Measurements from ENCODE around the gene TCP10L.
"Not testable (repeated sequence)": the region's sequence is repeated elsewhere in the genome, so short reads cannot be mapped to it uniquely, and the experiment has no call there.

Gene TCP10L

GRCh38 chr21:32585042-32585710 lies at the start of gene TCP10L:
Gene TCP10L (minus strand): TSS chr21:32585523. CDS start chr21:32584304, 1,219 bp downstream.
- no peak for DNase-seq (ENCODE audit: low read depth in 3 of 3)

DNA sequence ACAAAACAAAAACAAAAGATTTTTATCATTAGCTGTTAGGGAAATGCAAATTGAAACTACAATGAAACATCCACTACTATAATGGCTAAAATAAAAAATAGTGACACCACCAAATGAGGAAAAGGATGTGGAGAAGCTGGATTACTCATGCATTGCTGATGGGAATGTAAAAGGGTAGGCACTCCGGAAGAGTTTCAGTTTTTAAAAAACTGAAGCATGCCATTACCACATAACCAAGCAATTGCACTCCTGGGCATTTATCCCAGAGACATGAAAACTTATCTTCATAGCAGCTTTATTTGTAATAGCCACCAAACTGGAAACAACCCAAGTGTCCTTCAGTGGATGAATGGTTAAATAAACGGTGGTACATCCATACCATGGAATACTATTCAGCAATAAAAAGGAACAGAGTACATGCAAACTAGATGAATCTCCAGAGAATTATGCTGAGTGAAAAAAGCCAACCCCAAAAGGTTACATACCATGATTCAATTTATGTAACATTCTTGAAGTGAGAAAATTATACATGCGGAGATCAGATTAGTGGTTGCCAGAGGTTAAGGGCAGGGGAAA lies 41.4 kb upstream of the TCP10L start:
- no peak for DNase-seq (ENCODE audit: low read depth in 3 of 3)

DNA sequence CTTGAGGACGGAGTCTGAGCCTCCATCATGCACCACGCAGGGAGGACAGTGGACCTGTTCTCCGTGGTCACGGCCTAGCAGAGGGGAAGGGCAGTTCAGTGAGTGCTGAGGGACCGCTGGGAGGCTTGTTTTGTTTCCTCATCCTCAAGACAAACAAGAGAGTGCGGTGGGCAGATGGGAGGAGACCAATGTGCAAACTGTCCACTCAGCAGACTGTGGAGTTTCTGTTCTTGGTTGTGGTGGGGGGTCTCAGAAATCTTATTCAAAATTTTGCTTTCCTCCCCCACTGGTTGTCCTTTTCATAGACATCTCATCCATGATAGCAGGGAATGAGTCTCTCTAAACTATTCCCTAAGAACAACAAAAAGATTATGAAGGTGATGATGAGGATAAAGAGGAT lies 32.9 kb upstream of the TCP10L start:
- DNase-seq (ENCODE audit: low read depth in 3 of 3), result not testable (repeated sequence)

- no peak for DNase-seq (ENCODE audit: low read depth in 3 of 3)
These were observed 28.2 kb upstream of the TCP10L start for GRCh38 chr21:32613436-32614043.

- DNase-seq (ENCODE audit: low read depth in 3 of 3), result no peak
These were observed 27.6 kb upstream of the TCP10L start for GRCh38 chr21:32612999-32613337.

DNA sequence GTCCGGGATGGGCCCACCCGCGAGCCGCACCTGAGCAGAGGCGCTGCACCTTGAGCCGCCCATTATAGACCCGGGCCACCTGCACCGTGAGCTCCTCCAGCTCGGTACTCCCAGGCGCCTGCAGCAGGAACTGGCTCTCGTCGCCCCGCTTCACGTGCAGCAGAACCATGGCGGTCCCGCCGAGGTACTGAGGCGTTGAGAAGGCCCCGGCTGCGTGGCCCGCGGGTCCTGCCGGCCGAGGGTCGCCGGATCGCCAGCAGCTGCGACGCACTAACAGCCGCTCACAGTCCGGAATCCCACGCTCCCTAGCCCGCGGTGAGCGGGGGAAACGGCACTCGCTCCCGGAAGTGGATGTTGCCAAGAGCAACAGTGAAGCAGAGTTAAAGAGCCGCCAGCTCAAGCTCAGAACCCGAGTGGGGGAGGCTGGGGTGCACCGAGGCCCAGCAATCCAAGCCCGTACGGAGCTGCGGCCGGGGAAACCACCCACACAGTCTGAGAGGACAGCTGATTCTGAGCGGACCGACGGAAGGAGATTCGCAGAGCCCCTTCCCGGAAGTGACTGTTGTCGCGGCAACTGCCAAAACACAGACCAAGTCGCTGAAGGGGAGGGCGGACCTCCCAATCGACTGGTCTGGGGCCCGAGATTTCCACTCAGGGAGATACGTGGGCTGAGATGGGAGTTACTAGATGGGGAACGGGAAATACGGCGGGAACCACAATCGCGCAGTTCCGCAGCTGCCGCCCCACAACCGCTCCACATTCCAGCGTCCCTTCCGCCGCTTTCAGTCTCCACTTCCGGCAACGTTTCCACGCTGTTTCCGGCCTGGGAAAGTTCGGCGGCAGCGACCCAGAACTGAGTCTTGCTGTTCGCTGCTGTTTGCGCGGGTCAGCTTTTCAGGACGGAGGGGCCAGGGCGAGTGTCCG lies 27.0 kb upstream of the TCP10L start, which contains the start of gene CFAP298:
CFAP298 (minus strand) TSS at position 303 of the 924 bp plus-strand sequence; CDS start at position 169, 134 bp downstream.
- peak; percentile 66 to 70 (median 70) for DNase-seq (ENCODE audit: low read depth in 3 of 3)

- DNase-seq (ENCODE audit: low read depth in 3 of 3), result peak in 2 of 3 experiments; percentile 7 to 9
These were observed 26.2 kb upstream of the TCP10L start for GRCh38 chr21:32611471-32611997.

DNA sequence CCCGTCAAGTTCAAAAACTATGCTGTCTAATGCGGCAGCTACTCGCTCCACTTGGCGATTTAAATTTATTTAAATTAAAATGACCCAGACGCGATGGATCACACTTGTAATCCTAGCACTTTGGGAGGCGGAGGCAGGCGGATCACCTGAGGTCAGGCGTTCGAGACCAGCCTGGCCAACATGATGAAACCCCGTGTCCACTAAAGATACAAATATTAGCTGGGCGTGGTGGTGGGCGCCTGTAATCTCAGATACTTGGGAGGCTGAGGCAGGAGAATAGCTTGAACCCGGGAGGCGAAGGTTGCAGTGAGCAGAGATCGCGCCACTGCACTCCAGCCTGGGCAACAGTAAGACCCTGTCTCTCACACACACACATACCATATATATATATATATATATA lies 25.6 kb upstream of the TCP10L start:
- DNase-seq (ENCODE audit: low read depth in 3 of 3), result not testable (repeated sequence)

GRCh38 chr21:32608851-32609250 lies 23.5 kb upstream of the TCP10L start:
- no peak for DNase-seq (ENCODE audit: low read depth in 3 of 3)

GRCh38 chr21:32605469-32605868 lies 20.1 kb upstream of the TCP10L start:
- no peak for DNase-seq (ENCODE audit: low read depth in 3 of 3)

DNA sequence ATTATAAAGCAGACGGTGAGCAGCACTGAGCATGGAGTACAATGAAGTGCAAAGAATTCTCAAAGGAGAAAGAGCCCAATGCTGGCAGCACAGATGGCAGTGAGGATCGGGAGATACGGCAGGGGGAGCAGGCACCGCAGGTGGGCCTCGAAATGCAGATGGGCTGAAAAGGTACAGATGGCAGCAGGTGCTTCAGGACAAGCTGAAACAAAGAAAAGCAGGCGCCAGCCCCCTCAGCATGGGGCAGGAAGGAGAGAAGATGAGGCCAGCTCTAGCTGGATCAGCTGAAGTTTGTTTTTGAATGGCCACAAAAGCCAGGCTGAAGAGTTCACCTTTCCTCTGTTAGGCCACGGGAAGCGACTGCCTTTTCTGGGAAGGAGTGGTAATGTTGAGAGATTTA lies 19.1 kb upstream of the TCP10L start:
- DNase-seq (ENCODE audit: low read depth in 3 of 3), result no peak

GRCh38 chr21:32603131-32603530 lies 17.8 kb upstream of the TCP10L start:
- DNase-seq (ENCODE audit: low read depth in 3 of 3), result no peak

DNA sequence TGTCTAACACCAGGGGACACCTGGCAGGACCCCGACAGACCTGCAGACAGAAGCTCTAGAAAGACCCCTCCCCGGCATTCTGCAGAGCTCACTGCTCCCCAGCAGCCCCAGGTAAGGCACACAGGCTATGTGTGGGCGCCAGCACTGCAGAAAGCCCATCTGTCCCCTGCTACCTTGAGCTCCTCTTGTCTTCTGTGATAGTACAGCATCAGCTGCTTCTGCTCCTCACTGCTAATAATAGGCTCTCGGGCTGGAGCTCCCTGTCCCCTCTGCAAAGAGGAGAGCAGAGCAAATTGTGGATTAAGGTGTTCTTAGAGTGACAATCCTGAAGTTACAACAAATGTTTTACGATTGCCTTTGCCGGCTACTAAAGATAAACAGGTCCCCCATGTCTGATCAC lies 16.8 kb upstream of the TCP10L start:
- DNase-seq (ENCODE audit: low read depth in 3 of 3), result no peak

GRCh38 chr21:32599526-32599925 lies 14.2 kb upstream of the TCP10L start:
- no peak for DNase-seq (ENCODE audit: low read depth in 3 of 3)

GRCh38 chr21:32599091-32599490 lies 13.8 kb upstream of the TCP10L start:
- no peak for DNase-seq (ENCODE audit: low read depth in 3 of 3)

DNA sequence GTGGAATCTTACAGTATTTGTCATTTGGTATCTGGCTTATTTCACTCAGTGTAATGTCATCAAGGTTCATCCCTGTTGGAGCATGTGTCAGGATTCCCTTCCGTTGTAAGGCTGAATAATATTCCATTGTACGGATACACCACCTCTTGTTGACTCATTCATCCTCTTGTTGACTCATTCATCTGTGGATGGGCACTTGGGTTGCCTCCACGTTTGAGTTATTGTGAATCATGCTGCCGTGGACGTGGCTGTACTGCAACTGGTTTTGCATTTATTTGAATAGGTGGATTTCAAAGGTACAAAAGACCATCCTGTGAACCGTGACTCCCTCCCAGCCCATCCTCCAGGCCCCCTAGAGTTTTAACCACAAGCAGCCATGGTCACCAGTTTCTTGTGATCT lies 11.9 kb upstream of the TCP10L start:
- DNase-seq (ENCODE audit: low read depth in 3 of 3), result no peak

- no peak for DNase-seq (ENCODE audit: low read depth in 3 of 3)
These were observed 10.1 kb upstream of the TCP10L start for GRCh38 chr21:32595431-32595830.

GRCh38 chr21:32593690-32594089 lies 8.4 kb upstream of the TCP10L start:
- DNase-seq (ENCODE audit: low read depth in 3 of 3), result no peak

DNA sequence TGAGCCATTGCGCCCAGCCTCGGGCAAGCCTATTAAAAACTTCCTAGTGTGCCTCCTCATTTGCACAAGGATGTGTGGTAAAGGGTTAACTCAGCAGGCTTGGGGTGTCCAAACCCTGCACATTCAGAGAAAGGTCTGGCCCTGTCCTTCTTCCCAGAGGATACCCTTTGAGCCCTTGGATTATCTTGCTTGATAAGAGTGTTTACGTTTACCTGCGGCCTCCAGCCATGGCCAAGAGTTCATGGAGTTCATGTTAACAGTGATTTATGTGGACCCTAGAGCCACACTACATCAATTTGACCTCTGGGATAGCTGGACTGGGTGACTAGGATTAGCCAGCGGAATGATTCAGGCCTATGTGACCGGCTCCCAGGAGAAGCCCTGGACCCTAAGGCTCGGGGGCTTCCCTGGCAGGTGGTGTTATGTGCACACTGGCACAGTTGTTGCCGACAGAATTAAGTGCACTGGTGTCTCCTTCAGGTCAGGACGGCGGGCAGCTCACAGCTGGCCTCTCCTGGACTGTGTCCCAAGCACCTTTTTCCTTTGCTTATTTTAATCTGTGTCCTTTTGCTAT lies 7.7 kb upstream of the TCP10L start:
- no peak for DNase-seq (ENCODE audit: low read depth in 3 of 3)

GRCh38 chr21:32590130-32590529 lies 4.8 kb upstream of the TCP10L start:
- DNase-seq (ENCODE audit: low read depth in 3 of 3), result no peak

DNA sequence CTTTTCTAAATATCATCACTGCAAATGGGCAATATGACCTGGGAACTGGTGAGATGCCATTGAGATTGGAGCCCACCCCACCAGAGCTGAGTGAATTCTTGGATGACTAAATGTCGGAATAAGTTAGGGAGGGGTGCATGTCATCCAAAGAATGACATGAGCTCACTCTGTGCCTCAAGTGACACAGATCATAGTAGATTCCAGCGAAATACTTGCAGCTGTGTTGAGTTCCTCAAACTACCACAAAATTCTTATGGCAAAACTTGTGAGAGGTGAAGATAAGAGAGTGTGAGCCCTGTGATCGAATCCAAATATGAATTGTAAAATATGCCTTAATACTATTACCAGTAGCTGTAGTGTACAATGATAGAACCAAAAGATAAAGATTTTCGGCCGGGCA lies 2.3 kb upstream of the TCP10L start:
- DNase-seq (ENCODE audit: low read depth in 3 of 3), result no peak

DNA sequence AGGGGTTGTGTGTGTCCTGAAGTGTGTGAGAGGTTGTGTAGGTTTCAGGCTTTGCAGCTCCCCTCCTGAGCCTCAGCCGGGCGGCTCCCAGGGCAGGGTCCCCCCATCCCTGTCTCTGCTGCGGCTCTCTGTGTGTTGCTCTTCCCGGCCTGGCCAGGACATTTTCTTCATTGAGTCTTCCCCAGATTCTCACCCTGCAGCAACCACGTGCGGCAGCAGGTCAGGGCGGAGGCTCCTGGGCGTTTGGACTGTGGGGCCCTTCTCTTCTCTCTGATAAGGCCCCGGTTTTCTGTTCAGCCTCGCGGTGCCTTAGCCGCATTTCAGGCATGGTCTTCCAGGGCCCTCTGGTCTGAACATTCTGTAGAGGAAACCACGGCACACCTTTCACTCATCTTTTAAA lies 1.8 kb upstream of the TCP10L start:
- DNase-seq (ENCODE audit: low read depth in 3 of 3), result no peak

Data from stimulated activated CD4-positive, alpha-beta T cell treated with anti-CD3 and anti-CD28 coated beads, TNF-alpha, amount 100 ng/mL, for 4 hours (primary cell).